GM19452 (cell line): ENCODE data around the gene HEXD.
"Not testable (repeated sequence)": the region's sequence is repeated elsewhere in the genome, so short reads cannot be mapped to it uniquely, and the experiment has no call there.

Experiments
- ATAC-seq: cut with Tn5 transposase; IDR thresholded peaks from one replicate; pipeline ENCODE4 v1.9.1; 2021; ENCODE audit not compliant: unreplicated experiment

The HEXD gene

GRCh38 chr17:82439829-82440365, 21.8 kb downstream of the HEXD start:
- ATAC-seq: no peak

DNA sequence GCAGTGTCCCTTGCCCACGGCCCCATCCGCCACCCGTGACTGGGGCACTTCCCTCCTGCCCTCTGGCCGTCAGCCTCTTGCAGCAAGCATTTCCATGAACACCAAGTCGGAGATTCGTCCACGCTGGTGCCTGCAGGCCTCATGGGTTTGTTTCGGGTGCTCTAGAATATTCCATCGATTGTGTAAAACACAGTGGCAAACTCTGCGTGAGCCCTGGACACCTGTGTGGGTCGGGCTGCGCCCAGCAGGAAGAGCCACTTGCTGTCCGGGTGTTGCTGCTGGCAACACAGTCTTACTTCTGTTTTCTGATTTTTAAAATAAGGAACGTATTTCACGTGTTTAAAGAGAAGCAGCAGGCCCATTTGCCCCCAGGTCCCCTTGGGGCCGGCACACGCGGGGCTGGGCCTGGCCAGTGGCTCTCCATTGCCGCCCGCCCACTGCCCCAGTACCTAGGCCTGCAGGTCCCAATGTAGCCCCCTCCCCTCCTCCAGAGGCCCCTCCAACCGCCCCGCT, 22.4 kb downstream of the HEXD start:
- no peak for ATAC-seq

DNA sequence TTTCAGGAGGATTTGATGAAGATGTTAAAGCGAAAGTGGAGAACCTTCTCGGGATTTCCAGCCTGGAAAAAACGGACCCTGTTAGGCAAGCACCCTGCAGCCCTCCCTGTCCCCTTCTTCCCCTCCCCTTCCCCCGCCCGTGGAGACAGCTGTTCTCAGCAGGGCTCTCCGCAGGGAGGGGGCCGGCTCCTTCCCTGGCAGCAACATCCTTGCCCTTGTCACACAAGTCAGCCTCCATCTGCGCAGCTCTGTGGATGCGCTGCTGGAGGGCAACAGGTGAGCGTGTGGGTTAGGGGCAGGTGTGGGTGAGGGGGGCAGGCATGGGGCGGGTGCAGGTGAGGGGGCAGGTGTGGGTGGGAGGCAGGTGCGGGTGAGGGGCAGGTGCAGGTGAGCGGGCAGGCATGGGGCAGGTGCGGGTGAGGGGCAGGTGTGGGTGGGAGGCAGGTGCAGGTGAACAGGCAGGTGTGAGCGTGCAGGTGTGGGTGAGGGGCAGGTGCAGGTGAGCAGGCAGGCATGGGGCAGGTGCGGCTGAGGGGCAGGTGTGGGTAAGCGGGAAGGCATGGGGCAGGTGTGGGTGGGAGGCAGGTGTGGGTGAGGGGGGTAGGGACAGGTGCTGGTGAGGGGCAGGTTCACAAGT, 23.0 kb downstream of the HEXD start:
- ATAC-seq: no peak

- ATAC-seq: no peak
Observed at GRCh38 chr17:82441691-82442487, 23.7 kb downstream of the HEXD start.

DNA sequence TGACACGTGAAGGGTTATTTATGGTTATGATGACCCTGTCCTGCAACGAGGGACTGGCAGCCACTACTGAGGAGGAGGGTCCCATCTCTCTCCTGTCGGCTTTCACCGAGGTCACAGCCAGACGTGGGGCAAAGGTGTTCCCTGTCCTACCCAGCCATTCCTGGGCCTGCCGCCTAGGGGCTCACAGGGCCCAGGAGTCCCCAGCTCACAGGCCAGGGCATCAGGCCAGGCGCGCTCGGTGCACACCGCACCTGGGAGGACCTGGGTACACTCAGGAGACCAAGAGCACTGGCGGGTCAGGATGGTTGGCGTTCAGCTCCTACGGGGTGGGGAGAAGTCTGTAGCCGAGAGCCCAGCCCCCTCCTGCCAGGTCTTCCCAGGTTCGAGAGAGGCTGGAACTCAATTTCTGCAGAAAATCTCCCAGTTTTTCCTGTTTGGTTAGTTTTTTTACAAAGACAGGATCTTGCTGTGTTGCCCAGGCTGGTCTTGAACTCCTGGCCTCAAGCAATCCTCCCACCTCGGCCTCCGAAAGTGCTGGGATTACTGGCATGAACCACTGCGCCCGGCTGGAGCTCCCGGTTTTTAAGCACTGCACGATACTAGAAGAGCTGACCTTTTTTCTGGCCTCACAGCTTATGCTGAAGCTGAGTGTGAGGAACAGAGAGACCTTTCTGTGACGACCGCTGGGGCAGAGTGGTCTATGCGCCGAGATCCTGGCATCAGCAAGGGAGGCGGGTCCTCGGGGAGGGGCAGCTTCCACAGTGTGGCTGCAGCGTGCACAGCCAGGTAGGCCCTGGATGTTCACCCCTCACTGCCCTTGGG, 24.7 kb downstream of the HEXD start:
- ATAC-seq: no peak

GRCh38 chr17:82443465-82444283, 25.5 kb downstream of the HEXD start:
- ATAC-seq: no peak

- no peak for ATAC-seq
Observed at GRCh38 chr17:82444284-82444893, 26.2 kb downstream of the HEXD start.

DNA sequence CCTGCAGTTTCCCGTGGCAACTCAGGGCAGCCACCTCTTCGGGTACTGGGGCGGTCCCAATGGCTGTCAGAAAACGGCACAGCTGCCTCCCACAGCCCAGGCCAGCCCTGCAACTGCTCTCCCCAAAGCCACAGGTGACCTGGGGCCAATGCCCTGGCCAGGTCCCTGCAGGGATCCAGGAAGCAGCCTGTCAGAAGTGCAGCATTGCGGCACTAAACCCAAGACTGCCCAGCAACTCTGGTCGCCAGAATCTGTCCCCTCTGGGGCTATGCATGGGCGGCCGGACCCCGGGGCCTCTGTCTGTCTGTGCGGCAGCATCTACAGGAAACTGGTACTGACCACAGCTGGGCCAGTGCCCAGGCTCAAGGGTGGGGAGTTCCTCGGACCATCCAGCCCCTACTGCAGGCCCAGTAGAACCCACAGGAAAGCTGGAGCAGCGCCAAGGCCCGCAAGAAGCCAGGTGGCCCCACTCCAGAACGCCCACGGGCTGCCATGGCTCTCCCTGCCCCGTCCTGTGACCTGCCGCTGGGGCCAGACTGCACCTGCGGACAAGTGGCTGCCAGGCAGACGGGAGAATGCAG, 26.9 kb downstream of the HEXD start:
- no peak for ATAC-seq

DNA sequence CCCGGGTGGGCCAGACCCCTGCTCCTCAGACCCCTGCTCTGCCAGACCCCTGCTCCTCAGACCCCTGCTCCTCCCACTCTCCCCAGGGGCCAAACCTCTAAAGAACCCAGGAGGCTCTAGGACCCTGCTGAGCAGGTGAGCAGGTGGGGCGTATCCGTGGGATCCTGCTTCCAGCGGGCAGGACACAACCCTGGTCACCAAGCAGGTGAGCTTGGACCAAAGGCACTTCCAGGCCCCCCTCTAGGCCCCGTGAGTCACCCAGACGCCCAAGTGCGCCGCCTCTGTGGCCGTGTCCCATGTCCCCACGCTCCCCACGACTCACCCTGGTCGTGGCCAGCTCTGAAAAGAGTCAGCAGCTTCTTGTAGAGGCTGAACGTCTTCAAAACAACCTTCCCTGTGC, 27.4 kb downstream of the HEXD start:
- no peak for ATAC-seq

- no peak for ATAC-seq
Observed at GRCh38 chr17:82446124-82446523, 28.0 kb downstream of the HEXD start.

GRCh38 chr17:82446649-82447048, 28.5 kb downstream of the HEXD start:
- ATAC-seq: no peak

DNA sequence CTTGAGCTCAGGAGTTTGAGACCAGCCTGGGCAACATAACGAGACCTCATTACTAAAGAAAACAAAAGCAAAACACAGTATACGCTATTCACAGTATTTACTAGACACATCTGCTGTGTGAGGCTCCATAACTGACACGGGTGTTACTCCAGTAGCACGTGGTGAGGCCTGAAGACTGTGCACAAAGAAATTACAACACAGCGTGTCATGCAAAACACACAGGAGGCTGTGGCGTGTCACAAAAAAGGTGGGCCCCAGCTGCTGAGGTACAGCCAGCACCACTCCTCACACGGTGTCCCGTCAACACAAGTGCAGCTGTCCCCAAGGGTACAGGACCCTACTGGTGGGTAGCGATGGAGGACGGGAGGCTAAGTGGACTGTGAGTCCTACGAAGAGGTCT, 29.7 kb downstream of the HEXD start:
- no peak for ATAC-seq

DNA sequence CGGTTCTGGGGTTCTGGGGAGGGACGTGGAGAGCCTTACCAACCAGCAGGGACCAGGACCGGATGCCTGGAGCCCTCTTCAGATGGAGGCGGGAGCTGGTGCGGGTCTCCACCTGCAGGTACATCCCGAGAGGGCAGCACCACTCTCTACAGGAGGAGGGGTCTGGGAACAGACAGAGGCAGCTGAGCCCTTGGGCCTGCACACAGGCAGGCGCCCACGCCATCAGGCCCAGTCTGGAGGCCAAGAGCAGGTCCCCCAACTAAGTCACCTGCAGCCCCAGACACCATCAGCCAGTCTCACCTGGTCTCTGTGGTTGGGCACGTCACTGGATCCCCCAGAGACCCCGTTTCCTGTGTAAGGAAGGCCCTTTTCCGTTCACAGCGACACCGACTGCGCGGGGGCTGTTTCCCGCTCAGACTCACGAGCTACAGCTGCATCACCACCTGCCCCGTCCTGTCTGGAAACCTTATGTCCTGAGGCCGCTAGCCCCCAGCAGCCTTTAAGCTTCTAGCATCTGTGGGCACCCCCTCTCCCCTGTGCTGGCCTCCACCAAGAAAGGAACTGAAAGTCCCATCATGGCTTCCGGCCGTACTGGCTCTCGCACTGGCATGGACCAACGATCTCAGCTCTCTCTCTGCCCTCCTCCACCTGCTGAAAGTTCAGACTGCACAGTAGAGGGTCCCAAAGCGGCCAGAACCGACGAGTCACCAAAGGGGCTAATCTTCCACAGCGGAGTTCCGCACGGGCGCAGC, 31.2 kb downstream of the HEXD start:
- ATAC-seq: peak; percentile 62

DNA sequence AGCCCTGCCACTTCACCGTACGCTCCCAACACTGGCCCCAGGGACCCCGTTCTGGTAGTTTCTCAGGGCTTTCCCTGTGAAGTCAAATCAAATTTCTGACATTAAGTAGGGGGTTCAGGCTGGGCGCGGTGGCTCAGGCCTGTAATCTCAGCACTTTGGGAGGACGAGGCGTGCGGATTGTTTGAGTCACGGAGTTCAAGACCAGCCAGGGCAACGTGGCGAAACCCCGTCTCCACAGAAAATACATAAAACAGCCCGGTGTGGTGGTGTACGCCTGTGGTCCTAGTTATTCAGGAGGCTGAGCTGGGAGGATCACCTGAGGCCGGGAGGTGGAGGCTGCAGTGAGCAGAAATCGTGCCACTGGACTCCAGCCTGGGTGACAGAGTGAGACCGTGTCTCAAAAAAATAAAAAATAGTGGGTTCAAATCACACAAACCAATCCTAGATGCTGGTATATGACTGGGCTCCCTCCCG, 31.8 kb downstream of the HEXD start:
- peak; percentile 2 for ATAC-seq

- ATAC-seq: peak; percentile 52
Observed at GRCh38 chr17:82450357-82451106, 32.4 kb downstream of the HEXD start, which contains the start of gene CYBC1. TSS of gene CYBC1 (minus strand) at chr17:82450752. CDS start at chr17:82449254, 1,498 bp downstream.

DNA sequence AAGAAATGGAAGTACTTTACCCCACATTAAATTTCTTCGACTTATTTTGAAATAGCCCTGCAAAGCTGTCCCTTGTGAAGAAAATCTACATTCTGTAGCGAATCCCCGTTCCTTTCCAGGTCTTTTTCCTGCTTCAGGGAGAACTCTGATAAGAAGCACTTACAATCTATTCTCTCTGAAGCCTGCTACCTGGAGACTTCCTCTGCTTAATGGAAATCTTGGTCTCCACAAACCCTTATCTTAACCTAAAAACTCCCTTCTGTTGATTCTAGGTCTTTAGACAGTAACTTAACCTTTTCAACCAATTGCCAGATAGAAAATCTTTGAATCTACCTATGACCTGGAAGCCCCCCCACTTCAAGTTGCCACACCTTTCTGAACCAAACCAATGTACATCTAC, 34.0 kb downstream of the HEXD start:
- no peak for ATAC-seq

DNA sequence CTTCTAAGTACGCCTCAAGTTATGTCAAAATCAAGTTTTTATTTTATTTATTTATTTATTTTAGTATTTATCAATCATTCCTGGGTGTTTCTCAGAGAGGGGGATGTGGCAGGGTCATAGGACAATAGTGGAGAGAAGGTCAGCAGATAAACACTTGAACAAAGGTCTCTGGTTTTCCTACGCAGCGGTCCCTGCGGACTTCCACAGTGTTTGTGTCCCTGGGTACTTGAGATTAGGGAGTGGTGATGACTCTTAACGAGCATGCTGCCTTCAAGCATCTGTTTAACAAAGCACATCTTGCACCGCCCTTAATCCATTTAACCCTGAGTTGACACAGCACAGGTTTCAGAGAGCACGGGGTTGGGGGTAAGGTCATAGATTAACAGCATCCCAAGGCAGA, 35.0 kb downstream of the HEXD start:
- ATAC-seq: not testable (repeated sequence)

DNA sequence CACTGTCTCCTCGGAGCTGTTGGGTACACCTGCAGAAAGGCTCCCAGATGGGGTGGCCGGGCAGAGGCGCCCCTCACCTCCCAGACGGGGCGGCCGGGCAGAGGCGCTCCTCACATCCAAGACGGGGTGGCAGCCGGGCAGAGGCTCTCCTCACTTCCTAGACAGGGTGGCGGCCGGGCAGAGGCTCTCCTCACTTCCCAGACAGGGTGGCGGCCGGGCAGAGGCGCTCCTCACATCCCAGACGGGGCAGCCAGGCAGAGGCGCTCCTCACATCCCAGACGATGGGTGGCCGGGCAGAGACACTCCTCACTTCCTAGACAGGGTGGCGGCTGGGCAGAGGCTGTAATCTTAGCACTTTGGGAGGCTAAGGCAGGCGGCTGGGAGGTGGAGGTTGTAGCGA, 35.6 kb downstream of the HEXD start:
- ATAC-seq: not testable (repeated sequence)
